NCI-H2029 (cell line): ENCODE results near the gene TUBB4B.
A peak's percentile ranks its signal among the peaks of the same experiment; 100 is the strongest.

Experiments used
- DNase-seq: peaks from one replicate; lab custom pipeline; 2025; lab: John Stamatoyannopoulos, UW

Gene TUBB4B

DNA sequence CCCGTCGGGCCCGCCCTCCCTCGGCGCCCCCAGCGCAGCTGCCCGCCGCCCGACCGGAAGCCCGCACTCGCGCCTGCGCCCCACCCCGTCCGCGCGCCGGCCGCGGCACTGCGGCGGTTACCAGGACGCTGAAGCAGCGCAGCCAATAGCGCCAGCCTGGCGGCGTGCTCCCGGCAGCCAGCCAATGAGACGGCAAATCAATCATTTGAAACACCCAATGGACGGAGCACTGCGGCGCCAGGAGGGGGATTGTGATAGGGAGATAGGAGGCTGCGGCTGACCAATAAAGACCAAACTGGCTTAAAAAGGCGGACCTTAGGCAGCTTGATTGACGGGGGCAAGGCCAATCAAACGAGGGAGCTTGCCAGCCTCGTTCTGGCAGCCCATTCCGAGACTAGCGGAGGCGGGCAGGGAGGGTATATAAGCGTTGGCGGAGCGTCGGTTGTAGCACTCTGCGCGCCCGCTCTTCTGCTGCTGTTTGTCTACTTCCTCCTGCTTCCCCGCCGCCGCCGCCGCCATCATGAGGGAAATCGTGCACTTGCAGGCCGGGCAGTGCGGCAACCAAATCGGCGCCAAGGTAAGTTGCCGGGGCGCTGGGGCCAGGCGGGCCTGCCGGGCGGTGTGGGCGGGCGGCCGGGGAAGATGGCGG is at the start of gene TUBB4B:
TUBB4B (plus strand) TSS at position 447 of the 649 bp plus-strand sequence; CDS start at position 521, 74 bp downstream.
- peak; percentile 99 for DNase-seq

GRCh38 chr9:137191691-137192447 is 49.2 kb upstream of the TUBB4B start:
- DNase-seq, result no peak

DNA sequence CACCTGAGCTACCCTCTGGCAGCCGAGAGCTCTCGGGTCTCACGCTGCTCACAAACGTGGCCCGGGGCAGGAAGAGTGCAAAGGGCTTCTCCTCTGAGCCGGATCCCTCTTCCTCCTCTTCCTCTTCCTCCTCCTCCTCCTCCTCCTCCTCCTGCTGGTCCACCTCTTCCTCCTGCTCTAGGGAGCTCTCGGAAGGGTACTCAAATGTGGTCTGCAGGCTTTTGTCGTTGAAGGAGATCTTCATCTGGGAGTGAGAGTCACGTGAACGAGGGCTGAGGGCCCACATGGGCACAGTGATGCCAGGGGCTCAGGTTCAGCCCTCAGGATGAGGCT is 48.7 kb upstream of the TUBB4B start:
- DNase-seq, result no peak

DNA sequence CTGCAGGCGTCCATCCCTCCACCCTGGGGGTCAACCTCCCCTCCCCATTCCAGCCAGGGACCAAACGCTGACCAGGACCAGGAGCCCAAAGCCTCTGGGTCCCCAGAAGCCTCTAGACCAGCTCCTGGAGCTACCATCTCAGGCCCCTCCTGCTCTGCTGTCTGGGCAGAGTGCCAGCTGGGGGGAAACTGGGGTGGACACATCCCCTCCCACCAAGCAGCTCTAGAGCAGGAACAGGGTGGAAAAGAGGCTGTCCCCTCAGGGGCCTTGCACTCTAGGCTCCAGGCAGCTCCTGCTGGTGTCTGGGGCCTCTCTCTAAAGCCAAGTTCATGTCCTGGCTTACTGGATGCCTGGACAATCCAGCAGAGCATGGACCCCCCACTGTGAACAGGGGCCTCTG is 48.2 kb upstream of the TUBB4B start:
- no peak for DNase-seq

DNA sequence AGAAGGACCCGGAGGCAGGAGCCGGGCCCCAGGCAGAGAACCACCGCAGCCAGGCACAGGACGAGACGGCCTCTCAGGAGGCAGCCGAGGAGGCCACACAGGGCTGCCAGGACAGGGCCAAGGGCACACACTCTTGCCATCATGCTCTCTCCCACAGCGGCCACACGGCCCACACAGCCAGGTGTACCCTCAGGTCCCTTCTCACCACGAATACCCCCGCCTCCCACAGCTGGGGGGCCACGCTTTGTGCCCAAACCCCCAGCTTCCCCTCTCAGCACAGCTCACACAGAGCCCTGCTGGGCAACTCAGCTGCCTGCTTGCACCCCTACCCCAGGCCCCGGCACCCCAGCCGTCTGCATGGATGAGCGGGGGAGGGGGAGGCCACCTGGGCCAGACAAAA is 47.3 kb upstream of the TUBB4B start:
- DNase-seq, result no peak

- DNase-seq, result no peak
Observed at GRCh38 chr9:137194388-137194787, 46.7 kb upstream of the TUBB4B start.

DNA sequence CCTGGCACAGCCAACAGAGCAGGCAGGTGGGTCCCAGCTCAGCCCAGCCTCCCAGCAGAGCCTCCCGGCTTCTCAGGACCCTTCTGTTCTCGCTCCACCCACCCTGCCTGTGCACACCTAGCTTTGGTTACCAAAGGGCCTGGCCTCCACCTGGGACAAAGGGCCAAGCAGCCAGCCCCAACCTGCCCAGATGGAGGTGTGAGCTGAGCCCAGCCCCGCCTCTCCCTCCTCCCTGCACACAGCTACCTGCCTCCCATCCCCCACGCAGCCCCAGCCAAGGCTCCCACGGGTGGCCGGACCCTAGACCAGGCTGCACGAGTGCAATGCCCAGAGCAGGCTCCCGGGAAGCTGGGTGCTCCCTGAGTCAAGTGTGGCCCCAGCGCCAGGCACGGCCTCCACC is 46.2 kb upstream of the TUBB4B start:
- peak; percentile 78 for DNase-seq

GRCh38 chr9:137195525-137196220 is 45.4 kb upstream of the TUBB4B start:
- peak; percentile 98 for DNase-seq

GRCh38 chr9:137198051-137198901 is 42.8 kb upstream of the TUBB4B start:
- DNase-seq, result peak; percentile 57

DNA sequence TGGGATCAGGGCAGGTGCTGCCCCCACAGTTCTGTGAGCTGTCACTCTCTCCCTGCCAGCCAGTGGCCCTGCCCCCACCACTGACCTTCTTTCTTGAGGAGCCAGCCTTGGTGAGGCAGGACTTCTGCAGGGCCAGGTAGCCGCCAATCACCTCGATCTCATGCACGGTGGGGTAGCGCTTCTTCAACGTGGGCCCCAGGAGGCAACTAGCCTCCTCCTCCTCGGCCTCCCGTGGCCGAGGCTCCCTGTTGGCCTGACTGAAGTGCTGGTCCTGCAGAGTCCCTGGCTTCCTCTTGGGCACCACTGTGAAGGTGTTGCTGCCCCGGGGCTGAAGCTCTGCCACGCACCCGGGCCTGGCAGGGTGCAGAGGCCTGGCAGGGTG is 42.2 kb upstream of the TUBB4B start:
- DNase-seq, result no peak

DNA sequence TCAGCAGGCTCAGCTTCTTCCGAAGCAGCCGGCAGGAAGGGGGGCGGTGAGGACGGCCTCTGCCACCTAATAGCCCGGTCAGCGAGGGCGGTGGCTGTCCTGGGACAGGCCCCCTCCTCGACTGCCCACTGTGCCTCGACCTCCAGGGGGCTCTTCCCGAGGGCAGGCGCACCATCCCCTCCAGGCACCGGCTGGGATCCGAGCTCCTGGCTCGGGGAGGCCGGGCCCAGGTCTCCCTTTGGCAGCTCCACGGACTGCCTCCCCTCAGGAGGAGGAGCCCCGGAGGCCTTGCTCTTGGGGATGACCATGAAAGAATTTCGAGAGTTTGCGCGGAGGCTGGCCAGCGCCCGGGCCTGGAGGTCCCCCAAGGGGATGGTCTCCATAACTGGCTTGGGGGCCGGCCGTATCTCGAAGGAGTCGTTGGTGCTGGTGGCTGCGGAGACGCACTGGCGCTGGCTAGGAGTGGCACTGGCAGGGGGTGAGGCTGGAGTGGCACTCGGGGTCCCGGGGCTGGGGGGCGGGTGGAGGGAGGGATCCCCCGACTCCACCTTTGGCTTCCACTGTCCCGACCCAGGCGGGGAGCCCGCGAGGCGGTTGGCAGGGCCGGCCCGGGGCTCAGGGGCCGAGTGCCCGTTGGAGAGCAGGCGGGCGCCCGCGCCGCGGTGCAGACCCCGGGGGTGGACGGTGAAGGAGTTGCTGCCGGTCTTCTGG is 41.5 kb upstream of the TUBB4B start:
- DNase-seq, result no peak

- DNase-seq, result peak; percentile 99
Observed at GRCh38 chr9:137200311-137201204, 40.5 kb upstream of the TUBB4B start, which contains the start of gene TPRN. Gene TPRN (minus strand): TSS chr9:137200741. CDS start chr9:137200711, 30 bp downstream.

DNA sequence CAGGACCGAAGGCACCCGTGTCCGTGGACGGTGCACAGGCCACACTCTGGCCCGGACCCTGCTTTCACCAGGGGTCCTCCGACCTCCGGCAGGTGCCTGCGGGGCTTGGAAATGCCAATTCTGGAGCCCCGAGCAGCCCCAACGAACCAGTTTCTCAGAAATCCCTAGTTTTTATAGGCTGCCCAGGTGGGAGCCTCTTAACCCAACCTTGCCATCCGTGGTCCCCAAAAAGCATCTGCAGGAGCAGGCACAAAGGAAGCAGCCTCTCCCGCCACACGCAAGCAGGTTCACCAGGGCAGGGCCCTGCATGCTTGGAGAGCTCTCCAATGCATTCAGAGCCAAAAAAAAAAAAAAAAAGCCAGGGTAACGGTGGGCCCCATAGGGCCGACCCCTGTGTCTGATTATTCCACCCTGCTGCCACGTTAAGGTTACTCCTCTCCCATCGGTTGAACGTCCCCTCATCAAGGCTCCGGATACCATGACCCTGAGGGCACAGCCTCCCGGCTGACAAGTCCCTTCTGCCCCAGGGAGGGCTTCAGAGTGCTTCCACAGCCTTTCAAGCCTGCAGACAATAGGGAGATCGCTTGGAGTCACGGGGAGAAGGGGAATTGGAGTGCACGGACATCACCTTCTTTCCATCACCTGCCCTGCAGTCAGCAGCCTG is 39.8 kb upstream of the TUBB4B start:
- no peak for DNase-seq

GRCh38 chr9:137202966-137203365 is 38.1 kb upstream of the TUBB4B start:
- DNase-seq, result no peak

DNA sequence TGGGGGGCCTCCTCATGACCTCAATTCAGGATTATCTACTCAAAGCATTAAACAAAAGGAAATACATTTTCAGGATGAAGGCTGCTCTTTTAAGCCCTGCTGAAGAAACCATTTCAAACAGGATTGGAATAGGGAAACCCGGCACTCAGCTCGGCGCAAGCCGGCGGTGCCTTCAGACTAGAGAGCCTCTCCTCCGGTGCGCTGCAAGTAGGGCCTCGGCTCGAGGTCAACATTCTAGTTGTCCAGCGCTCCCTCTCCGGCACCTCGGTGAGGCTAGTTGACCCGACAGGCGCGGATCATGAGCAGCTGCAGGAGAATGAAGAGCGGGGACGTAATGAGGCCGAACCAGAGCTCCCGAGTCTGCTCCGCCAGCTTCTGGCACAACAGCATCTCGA is 36.4 kb upstream of the TUBB4B start:
- DNase-seq, result no peak

- DNase-seq, result peak; percentile 88
Observed at GRCh38 chr9:137205126-137206069, 35.7 kb upstream of the TUBB4B start, which contains the start of the genes NDOR1 and TMEM203. Gene NDOR1 (plus strand): TSS chr9:137205700. CDS start chr9:137205778, 78 bp downstream. Gene TMEM203 (minus strand): TSS chr9:137205648. CDS start chr9:137205414, 234 bp downstream.

GRCh38 chr9:137206602-137207001 is 34.5 kb upstream of the TUBB4B start:
- no peak for DNase-seq

GRCh38 chr9:137211532-137211931 is 29.6 kb upstream of the TUBB4B start:
- no peak for DNase-seq
